H9 (cell line): ENCODE measurements around the gene WFDC1. TPM values are rescaled to one million over a fixed set of nuclear protein-coding genes. Genes with fewer than 3 reads are reported as not detected.

Experiments used
- DNase-seq: peaks from one replicate; pipeline ENCODE4 v3.0.0-alpha.2; 2017
- H2AFZ ChIP-seq: one replicate; pipeline ENCODE4 v1.6.1; 2013; ENCODE audit warnings: mild to moderate bottlenecking, low read length, control low read depth, moderate library complexity
- H2AK5ac ChIP-seq: 2 replicates; pipeline ENCODE4 v1.6.1; 2013; ENCODE audit warnings: low read length, control low read depth, mixed read lengths; ENCODE audit not compliant: insufficient read length
- H2BK120ac ChIP-seq: one replicate; pipeline ENCODE4 v1.6.1; 2013; ENCODE audit warnings: low read depth, mild to moderate bottlenecking, low read length, control low read depth, inconsistent platforms; ENCODE audit not compliant: poor library complexity, severe bottlenecking
- H2BK12ac ChIP-seq: 2 replicates; pipeline ENCODE4 v1.6.1; 2013; ENCODE audit warnings: low read length, control low read depth, mixed read lengths, low read depth; ENCODE audit not compliant: insufficient read length
- H2BK15ac ChIP-seq: 2 replicates; pipeline ENCODE4 v1.6.1; 2013; ENCODE audit warnings: low read depth, low read length, control low read depth
- H2BK20ac ChIP-seq: one replicate; pipeline ENCODE4 v1.6.1; 2013; ENCODE audit warnings: low read depth, mild to moderate bottlenecking, low read length, control low read depth, inconsistent platforms; ENCODE audit not compliant: poor library complexity, severe bottlenecking
- H2BK5ac ChIP-seq: 2 replicates; pipeline ENCODE4 v1.6.1; 2013; ENCODE audit warnings: low read length, control low read depth, mixed read lengths; ENCODE audit not compliant: insufficient read length
- H3K14ac ChIP-seq: 2 replicates; pipeline ENCODE4 v1.6.1; 2013; ENCODE audit warnings: low read length, control low read depth; ENCODE audit not compliant: insufficient read depth
- H3K18ac ChIP-seq: 2 replicates; pipeline ENCODE4 v1.6.1; 2013; ENCODE audit warnings: low read depth, mild to moderate bottlenecking, mixed read lengths, low read length, control low read depth; ENCODE audit not compliant: insufficient read length
- H3K23ac ChIP-seq: 2 replicates; pipeline ENCODE4 v1.6.1; 2013; ENCODE audit warnings: low read length, control low read depth, mixed read lengths, low read depth; ENCODE audit not compliant: insufficient read length
- H3K23me2 ChIP-seq: 2 replicates; pipeline ENCODE4 v1.6.1; 2013; ENCODE audit warnings: low read depth, mild to moderate bottlenecking, mixed read lengths, low read length, control low read depth; ENCODE audit not compliant: insufficient read length, poor library complexity, severe bottlenecking
- H3K27ac ChIP-seq: 2 replicates; pipeline ENCODE4 v1.5.1; 2013; ENCODE audit warnings: low read length, control low read depth, mixed read lengths, low read depth; ENCODE audit not compliant: insufficient read length
- H3K27me3 ChIP-seq: 2 replicates; pipeline ENCODE4 v1.6.1; 2013; ENCODE audit warnings: low read length, control low read depth, inconsistent platforms; ENCODE audit not compliant: insufficient read depth
- H3K4ac ChIP-seq: 2 replicates; pipeline ENCODE4 v1.6.1; 2013; ENCODE audit warnings: low read depth, mild to moderate bottlenecking, control low read depth, inconsistent platforms, low read length, moderate library complexity
- H3K4me1 ChIP-seq: 2 replicates; pipeline ENCODE4 v1.6.1; 2013; ENCODE audit warnings: low read length, control low read depth, inconsistent platforms; ENCODE audit not compliant: insufficient read depth
- H3K4me2 ChIP-seq: 2 replicates; pipeline ENCODE4 v1.6.1; 2013; ENCODE audit warnings: low read length, control low read depth, mixed read lengths; ENCODE audit not compliant: insufficient read length, insufficient read depth
- H3K56ac ChIP-seq: 2 replicates; pipeline ENCODE4 v1.6.1; 2013; ENCODE audit warnings: low read depth, mild to moderate bottlenecking, mixed read lengths, low read length, control low read depth; ENCODE audit not compliant: insufficient read length
- H3K79me1 ChIP-seq: 2 replicates; pipeline ENCODE4 v1.6.1; 2013; ENCODE audit warnings: low read depth, mild to moderate bottlenecking, moderate library complexity, low read length, control low read depth, inconsistent platforms; ENCODE audit not compliant: insufficient read depth, poor library complexity, severe bottlenecking
- H3K79me2 ChIP-seq: 2 replicates; pipeline ENCODE4 v1.6.1; 2013; ENCODE audit warnings: low read length, control low read depth, inconsistent platforms; ENCODE audit not compliant: insufficient read depth
- H3K9ac ChIP-seq: 2 replicates; pipeline ENCODE4 v1.6.1; 2013; ENCODE audit warnings: low read length, control low read depth, mixed read lengths; ENCODE audit not compliant: insufficient read length; ENCODE audit errors: extremely low read depth
- H3K9me3 ChIP-seq: one replicate; pipeline ENCODE4 v1.6.1; 2013; ENCODE audit warnings: low read depth, low read length, inconsistent platforms; ENCODE audit not compliant: control insufficient read depth
- H3T11ph ChIP-seq: one replicate; pipeline ENCODE4 v1.6.1; 2013; ENCODE audit warnings: mild to moderate bottlenecking, low read length, control low read depth, inconsistent platforms
- H4K20me1 ChIP-seq: one replicate; pipeline ENCODE4 v1.6.1; 2013; ENCODE audit not compliant: control insufficient read depth, insufficient read length, insufficient read depth
- H4K5ac ChIP-seq: 2 replicates; pipeline ENCODE4 v1.6.1; 2013; ENCODE audit warnings: low read depth, mild to moderate bottlenecking, mixed read lengths, low read length, control low read depth; ENCODE audit not compliant: insufficient read length
- H4K8ac ChIP-seq: replicated peaks from 2 replicates; pipeline ENCODE4 v1.6.1; 2013; ENCODE audit warnings: low read length, control low read depth, mixed read lengths, low read depth; ENCODE audit not compliant: insufficient read length
- H4K91ac ChIP-seq: 2 replicates; pipeline ENCODE4 v1.6.1; 2013; ENCODE audit warnings: low read depth, mild to moderate bottlenecking, moderate library complexity, mixed read lengths, low read length, control low read depth; ENCODE audit not compliant: insufficient read length
- H3K27ac Mint-ChIP-seq, 3 experiments: 2 replicates in 2 of 3; 3 replicates in 1 of 3; pipeline ENCODE4 v1.8.0; 2020 to 2021; ENCODE audit warnings: mixed read lengths in 3 of 3, mild to moderate bottlenecking in 1 of 3, moderate library complexity in 1 of 3
- H3K27me3 Mint-ChIP-seq: 2 replicates; pipeline ENCODE4 v1.8.0; 2021; ENCODE audit warnings: low read depth, mild to moderate bottlenecking, moderate library complexity, mixed read lengths
- H3K36me3 Mint-ChIP-seq, 3 experiments: 2 replicates in 2 of 3; 3 replicates in 1 of 3; pipeline ENCODE4 v1.8.0; 2020 to 2021; ENCODE audit warnings: low read depth in 3 of 3, mixed read lengths in 3 of 3; ENCODE audit not compliant: insufficient read depth in 1 of 3
- H3K4me1 Mint-ChIP-seq, 2 experiments: 2 replicates each; pipeline ENCODE4 v1.8.0; 2020; ENCODE audit warnings: mixed read lengths in 2 of 2
- H3K4me3 Mint-ChIP-seq, 2 experiments: 2 replicates in 1 of 2; 3 replicates in 1 of 2; pipeline ENCODE4 v1.8.0; 2020 to 2021; ENCODE audit warnings: mild to moderate bottlenecking in 2 of 2, mixed read lengths in 2 of 2, moderate library complexity in 1 of 2
- H3K9me3 Mint-ChIP-seq, 2 experiments: 2 replicates in 1 of 2; 3 replicates in 1 of 2; pipeline ENCODE4 v1.8.0; 2020; ENCODE audit warnings: mild to moderate bottlenecking in 2 of 2, mixed read lengths in 2 of 2, moderate library complexity in 1 of 2
- CTCF ChIP-seq: fragments of 200-600 bp; sonication (generic); conservative IDR thresholded peaks from 3 replicates; pipeline ENCODE4 v1.8.0; 2021; ENCODE audit warnings: antibody characterized with exemption, mild to moderate bottlenecking
- WGBS: extraction: QIAGEN DNeasy Blood & Tissue Kit; methylation state at CpG from one replicate; pipeline ENCODE4 v1.1.7; 2013; ENCODE audit warnings: missing lambda C conversion rate, low lambda C conversion rate, mixed read lengths; ENCODE audit not compliant: insufficient read length; ENCODE audit errors: extremely low coverage; 5-methylcytosine and 5-hydroxymethylcytosine counted together
- total RNA-seq: library from RNA; stranded (reverse); gene quantifications from 2 replicates; pipeline ENCODE4 v1.2.1, GENCODE V29; 2021

WFDC1 gene
- total RNA-seq, 1 experiment from 2014 or later, result 0.24 TPM

- Histone ChIP-seq H3K56ac (no peak overlapping the region), H2AK5ac (no peak overlapping the region), H2BK20ac (no peak overlapping the region), H2BK12ac (no peak overlapping the region), H3K79me1 (no peaks in the 10 kb centered on the region), H2BK120ac (no peak overlapping the region), H3K9me3 (no peaks in the 10 kb centered on the region), H3K27me3 (no peaks in the 10 kb centered on the region), H3K4me2 (no peak overlapping the region), H4K5ac (no peak overlapping the region), H3K27ac (no peak overlapping the region), H3K79me2 (no peaks in the 10 kb centered on the region), H4K8ac (no peak overlapping the region), H3K4me1 (no peaks in the 10 kb centered on the region), H3T11ph (no peak overlapping the region), H2BK15ac (no peak overlapping the region), H3K4ac (no peak overlapping the region), H4K20me1 (no peaks in the 10 kb centered on the region), H2BK5ac (no peak overlapping the region), H3K18ac (no peak overlapping the region), H3K23ac (no peak overlapping the region), H3K14ac (no peak overlapping the region), H3K9ac (no peak overlapping the region), H4K91ac (no peak overlapping the region), H3K23me2 (no peaks in the 10 kb centered on the region), H2AFZ (no peak overlapping the region)
- H3K36me3 Mint-ChIP-seq, result no peaks in the 10 kb centered on the region
- H3K4me3 Mint-ChIP-seq, result no peak overlapping the region
- H3K9me3 Mint-ChIP-seq, result no peaks in the 10 kb centered on the region
- DNase-seq, result no peak
- H3K4me1 Mint-ChIP-seq, result peaks cover 4 to 16% of the 10 kb centered on the region in 2 experiments; a peak in 3 of 4 replicates
- H3K27ac Mint-ChIP-seq, result no peak overlapping the region
- no CpG with 5 or more reads among the region's 7 CpGs for WGBS
- peaks cover 26% of the 10 kb centered on the region for H3K27me3 Mint-ChIP-seq
- no peak for TF ChIP-seq CTCF
Measured at GRCh38 chr16:84310642-84311041, 16.0 kb downstream of the WFDC1 start.
